ENCODE data around the gene CDR2L. TPM values are rescaled to one million over a fixed set of nuclear protein-coding genes. Genes with fewer than 3 reads are reported as not detected.

Gene CDR2L
- total RNA-seq, 1 experiment from 2014 or later: 31.0 TPM

DNA sequence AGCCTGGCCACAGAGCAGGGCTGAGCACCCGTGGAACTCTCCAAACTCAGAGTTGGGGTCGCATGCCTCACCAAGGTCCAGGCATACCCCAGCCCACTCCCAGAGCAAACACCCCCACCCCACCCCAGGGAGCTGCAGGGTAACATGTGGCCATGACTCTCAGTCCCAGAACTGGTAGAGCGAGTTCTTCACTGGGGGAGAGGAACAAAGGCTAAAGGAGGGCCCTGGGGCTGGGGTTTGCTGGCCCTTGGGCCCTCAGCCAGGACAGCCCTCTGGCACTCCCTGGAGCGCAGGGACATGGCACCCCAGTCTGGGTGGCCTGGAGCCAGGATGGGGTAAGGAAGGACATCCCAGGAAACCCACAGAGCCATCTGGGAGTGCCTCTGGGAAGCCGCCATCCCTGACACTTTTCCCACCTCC, 19.1 kb upstream of the CDR2L start:
- CTCF ChIA-PET: interaction anchor here (1.2 to 7.5 kb wide), 7 partner anchors 6 to 106 kb away, joined by 3 to 133 read pairs (median 5); partner anchors contain the start of genes CDR2L, MRPL58 and OTOP2
- Mint-ChIP-seq H3K4me1 (peaks cover 14% of the 10 kb centered on the region), H3K27me3 (ENCODE audit: low read depth) (peaks cover 26% of the 10 kb centered on the region), H3K4me3 (no peak overlapping the region), H3K27ac (no peak overlapping the region), H3K9me3 (no peaks in the 10 kb centered on the region), H3K36me3 (no peaks in the 10 kb centered on the region)
- POLR2A ChIA-PET: interaction anchor here (0.8 to 0.9 kb wide), 2 partner anchors 20 to 43 kb away, joined by 3 read pairs; no protein-coding TSS in a partner anchor
- TF ChIP-seq ZNF219 (CRISPR knock-in tag; IDR thresholded peaks at IDR 0.05; ENCODE audit: borderline replicate concordance) (no peak), SOX15 (CRISPR knock-in tag; IDR thresholded peaks at IDR 0.05) (no peak), MXD4 (CRISPR knock-in tag; IDR thresholded peaks at IDR 0.05; ENCODE audit: borderline replicate concordance) (no peak), SMAD3 (CRISPR knock-in tag; IDR thresholded peaks at IDR 0.05; ENCODE audit: borderline replicate concordance) (no peak), ZNF138 (CRISPR knock-in tag; conservative IDR thresholded peaks at IDR 0.05) (no peak), CREM (CRISPR knock-in tag; IDR thresholded peaks at IDR 0.05) (no peak), NFATC4 (CRISPR knock-in tag; IDR thresholded peaks at IDR 0.05) (no peak), ATF1 (CRISPR knock-in tag; IDR thresholded peaks at IDR 0.05) (no peak), ZNF396 (CRISPR knock-in tag; IDR thresholded peaks at IDR 0.05; ENCODE audit: borderline replicate concordance) (no peak), ELF4 (CRISPR knock-in tag; IDR thresholded peaks at IDR 0.05; ENCODE audit: low read depth) (no peak), NFYB (CRISPR knock-in tag; conservative IDR thresholded peaks at IDR 0.05; ENCODE audit: low read depth) (no peak)
- TF ChIP-seq, protein P1, sequence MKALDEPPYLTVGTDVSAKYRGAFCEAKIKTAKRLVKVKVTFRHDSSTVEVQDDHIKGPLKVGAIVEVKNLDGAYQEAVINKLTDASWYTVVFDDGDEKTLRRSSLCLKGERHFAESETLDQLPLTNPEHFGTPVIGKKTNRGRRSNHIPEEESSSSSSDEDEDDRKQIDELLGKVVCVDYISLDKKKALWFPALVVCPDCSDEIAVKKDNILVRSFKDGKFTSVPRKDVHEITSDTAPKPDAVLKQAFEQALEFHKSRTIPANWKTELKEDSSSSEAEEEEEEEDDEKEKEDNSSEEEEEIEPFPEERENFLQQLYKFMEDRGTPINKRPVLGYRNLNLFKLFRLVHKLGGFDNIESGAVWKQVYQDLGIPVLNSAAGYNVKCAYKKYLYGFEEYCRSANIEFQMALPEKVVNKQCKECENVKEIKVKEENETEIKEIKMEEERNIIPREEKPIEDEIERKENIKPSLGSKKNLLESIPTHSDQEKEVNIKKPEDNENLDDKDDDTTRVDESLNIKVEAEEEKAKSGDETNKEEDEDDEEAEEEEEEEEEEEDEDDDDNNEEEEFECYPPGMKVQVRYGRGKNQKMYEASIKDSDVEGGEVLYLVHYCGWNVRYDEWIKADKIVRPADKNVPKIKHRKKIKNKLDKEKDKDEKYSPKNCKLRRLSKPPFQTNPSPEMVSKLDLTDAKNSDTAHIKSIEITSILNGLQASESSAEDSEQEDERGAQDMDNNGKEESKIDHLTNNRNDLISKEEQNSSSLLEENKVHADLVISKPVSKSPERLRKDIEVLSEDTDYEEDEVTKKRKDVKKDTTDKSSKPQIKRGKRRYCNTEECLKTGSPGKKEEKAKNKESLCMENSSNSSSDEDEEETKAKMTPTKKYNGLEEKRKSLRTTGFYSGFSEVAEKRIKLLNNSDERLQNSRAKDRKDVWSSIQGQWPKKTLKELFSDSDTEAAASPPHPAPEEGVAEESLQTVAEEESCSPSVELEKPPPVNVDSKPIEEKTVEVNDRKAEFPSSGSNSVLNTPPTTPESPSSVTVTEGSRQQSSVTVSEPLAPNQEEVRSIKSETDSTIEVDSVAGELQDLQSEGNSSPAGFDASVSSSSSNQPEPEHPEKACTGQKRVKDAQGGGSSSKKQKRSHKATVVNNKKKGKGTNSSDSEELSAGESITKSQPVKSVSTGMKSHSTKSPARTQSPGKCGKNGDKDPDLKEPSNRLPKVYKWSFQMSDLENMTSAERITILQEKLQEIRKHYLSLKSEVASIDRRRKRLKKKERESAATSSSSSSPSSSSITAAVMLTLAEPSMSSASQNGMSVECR (CRISPR knock-in tag; IDR thresholded peaks at IDR 0.05; ENCODE audit: borderline replicate concordance): no peak
- TF ChIP-seq, protein P2, sequence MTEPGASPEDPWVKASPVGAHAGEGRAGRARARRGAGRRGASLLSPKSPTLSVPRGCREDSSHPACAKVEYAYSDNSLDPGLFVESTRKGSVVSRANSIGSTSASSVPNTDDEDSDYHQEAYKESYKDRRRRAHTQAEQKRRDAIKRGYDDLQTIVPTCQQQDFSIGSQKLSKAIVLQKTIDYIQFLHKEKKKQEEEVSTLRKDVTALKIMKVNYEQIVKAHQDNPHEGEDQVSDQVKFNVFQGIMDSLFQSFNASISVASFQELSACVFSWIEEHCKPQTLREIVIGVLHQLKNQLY (CRISPR knock-in tag; IDR thresholded peaks at IDR 0.05): no peak
- TF ChIP-seq, protein P3, sequence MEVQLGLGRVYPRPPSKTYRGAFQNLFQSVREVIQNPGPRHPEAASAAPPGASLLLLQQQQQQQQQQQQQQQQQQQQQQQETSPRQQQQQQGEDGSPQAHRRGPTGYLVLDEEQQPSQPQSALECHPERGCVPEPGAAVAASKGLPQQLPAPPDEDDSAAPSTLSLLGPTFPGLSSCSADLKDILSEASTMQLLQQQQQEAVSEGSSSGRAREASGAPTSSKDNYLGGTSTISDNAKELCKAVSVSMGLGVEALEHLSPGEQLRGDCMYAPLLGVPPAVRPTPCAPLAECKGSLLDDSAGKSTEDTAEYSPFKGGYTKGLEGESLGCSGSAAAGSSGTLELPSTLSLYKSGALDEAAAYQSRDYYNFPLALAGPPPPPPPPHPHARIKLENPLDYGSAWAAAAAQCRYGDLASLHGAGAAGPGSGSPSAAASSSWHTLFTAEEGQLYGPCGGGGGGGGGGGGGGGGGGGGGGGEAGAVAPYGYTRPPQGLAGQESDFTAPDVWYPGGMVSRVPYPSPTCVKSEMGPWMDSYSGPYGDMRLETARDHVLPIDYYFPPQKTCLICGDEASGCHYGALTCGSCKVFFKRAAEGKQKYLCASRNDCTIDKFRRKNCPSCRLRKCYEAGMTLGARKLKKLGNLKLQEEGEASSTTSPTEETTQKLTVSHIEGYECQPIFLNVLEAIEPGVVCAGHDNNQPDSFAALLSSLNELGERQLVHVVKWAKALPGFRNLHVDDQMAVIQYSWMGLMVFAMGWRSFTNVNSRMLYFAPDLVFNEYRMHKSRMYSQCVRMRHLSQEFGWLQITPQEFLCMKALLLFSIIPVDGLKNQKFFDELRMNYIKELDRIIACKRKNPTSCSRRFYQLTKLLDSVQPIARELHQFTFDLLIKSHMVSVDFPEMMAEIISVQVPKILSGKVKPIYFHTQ (CRISPR knock-in tag; IDR thresholded peaks at IDR 0.05): no peak
- TF ChIP-seq, protein P4, sequence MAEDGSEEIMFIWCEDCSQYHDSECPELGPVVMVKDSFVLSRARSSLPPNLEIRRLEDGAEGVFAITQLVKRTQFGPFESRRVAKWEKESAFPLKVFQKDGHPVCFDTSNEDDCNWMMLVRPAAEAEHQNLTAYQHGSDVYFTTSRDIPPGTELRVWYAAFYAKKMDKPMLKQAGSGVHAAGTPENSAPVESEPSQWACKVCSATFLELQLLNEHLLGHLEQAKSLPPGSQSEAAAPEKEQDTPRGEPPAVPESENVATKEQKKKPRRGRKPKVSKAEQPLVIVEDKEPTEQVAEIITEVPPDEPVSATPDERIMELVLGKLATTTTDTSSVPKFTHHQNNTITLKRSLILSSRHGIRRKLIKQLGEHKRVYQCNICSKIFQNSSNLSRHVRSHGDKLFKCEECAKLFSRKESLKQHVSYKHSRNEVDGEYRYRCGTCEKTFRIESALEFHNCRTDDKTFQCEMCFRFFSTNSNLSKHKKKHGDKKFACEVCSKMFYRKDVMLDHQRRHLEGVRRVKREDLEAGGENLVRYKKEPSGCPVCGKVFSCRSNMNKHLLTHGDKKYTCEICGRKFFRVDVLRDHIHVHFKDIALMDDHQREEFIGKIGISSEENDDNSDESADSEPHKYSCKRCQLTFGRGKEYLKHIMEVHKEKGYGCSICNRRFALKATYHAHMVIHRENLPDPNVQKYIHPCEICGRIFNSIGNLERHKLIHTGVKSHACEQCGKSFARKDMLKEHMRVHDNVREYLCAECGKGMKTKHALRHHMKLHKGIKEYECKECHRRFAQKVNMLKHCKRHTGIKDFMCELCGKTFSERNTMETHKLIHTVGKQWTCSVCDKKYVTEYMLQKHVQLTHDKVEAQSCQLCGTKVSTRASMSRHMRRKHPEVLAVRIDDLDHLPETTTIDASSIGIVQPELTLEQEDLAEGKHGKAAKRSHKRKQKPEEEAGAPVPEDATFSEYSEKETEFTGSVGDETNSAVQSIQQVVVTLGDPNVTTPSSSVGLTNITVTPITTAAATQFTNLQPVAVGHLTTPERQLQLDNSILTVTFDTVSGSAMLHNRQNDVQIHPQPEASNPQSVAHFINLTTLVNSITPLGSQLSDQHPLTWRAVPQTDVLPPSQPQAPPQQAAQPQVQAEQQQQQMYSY (CRISPR knock-in tag; IDR thresholded peaks at IDR 0.05): no peak
- TF ChIP-seq, protein P5, sequence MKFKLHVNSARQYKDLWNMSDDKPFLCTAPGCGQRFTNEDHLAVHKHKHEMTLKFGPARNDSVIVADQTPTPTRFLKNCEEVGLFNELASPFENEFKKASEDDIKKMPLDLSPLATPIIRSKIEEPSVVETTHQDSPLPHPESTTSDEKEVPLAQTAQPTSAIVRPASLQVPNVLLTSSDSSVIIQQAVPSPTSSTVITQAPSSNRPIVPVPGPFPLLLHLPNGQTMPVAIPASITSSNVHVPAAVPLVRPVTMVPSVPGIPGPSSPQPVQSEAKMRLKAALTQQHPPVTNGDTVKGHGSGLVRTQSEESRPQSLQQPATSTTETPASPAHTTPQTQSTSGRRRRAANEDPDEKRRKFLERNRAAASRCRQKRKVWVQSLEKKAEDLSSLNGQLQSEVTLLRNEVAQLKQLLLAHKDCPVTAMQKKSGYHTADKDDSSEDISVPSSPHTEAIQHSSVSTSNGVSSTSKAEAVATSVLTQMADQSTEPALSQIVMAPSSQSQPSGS (CRISPR knock-in tag; IDR thresholded peaks at IDR 0.05; ENCODE audit: borderline replicate concordance, low read depth): no peak
- TF ChIP-seq, protein P6, sequence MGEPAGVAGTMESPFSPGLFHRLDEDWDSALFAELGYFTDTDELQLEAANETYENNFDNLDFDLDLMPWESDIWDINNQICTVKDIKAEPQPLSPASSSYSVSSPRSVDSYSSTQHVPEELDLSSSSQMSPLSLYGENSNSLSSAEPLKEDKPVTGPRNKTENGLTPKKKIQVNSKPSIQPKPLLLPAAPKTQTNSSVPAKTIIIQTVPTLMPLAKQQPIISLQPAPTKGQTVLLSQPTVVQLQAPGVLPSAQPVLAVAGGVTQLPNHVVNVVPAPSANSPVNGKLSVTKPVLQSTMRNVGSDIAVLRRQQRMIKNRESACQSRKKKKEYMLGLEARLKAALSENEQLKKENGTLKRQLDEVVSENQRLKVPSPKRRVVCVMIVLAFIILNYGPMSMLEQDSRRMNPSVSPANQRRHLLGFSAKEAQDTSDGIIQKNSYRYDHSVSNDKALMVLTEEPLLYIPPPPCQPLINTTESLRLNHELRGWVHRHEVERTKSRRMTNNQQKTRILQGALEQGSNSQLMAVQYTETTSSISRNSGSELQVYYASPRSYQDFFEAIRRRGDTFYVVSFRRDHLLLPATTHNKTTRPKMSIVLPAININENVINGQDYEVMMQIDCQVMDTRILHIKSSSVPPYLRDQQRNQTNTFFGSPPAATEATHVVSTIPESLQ (CRISPR knock-in tag; IDR thresholded peaks at IDR 0.05): no peak
- TF ChIP-seq, protein P7, sequence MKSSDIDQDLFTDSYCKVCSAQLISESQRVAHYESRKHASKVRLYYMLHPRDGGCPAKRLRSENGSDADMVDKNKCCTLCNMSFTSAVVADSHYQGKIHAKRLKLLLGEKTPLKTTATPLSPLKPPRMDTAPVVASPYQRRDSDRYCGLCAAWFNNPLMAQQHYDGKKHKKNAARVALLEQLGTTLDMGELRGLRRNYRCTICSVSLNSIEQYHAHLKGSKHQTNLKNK (CRISPR knock-in tag; IDR thresholded peaks at IDR 0.05): no peak
- TF ChIP-seq, protein P8, sequence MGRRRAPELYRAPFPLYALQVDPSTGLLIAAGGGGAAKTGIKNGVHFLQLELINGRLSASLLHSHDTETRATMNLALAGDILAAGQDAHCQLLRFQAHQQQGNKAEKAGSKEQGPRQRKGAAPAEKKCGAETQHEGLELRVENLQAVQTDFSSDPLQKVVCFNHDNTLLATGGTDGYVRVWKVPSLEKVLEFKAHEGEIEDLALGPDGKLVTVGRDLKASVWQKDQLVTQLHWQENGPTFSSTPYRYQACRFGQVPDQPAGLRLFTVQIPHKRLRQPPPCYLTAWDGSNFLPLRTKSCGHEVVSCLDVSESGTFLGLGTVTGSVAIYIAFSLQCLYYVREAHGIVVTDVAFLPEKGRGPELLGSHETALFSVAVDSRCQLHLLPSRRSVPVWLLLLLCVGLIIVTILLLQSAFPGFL (CRISPR knock-in tag; IDR thresholded peaks at IDR 0.05; ENCODE audit: borderline replicate concordance): no peak
- no peak for ATAC-seq
- DNase-seq (ENCODE audit: low spot score): no peak

Data from WTC11 (cell line).